NCI-H2227 (cell line): ENCODE data around the gene PARD6B.
"Not testable (repeated sequence)": the region's sequence is repeated elsewhere in the genome, so short reads cannot be mapped to it uniquely, and the experiment has no call there.

Experiments
- DNase-seq: peaks from one replicate; lab custom pipeline; 2025; ENCODE audit not compliant: unreplicated experiment; lab: John Stamatoyannopoulos, UW

Gene PARD6B

DNA sequence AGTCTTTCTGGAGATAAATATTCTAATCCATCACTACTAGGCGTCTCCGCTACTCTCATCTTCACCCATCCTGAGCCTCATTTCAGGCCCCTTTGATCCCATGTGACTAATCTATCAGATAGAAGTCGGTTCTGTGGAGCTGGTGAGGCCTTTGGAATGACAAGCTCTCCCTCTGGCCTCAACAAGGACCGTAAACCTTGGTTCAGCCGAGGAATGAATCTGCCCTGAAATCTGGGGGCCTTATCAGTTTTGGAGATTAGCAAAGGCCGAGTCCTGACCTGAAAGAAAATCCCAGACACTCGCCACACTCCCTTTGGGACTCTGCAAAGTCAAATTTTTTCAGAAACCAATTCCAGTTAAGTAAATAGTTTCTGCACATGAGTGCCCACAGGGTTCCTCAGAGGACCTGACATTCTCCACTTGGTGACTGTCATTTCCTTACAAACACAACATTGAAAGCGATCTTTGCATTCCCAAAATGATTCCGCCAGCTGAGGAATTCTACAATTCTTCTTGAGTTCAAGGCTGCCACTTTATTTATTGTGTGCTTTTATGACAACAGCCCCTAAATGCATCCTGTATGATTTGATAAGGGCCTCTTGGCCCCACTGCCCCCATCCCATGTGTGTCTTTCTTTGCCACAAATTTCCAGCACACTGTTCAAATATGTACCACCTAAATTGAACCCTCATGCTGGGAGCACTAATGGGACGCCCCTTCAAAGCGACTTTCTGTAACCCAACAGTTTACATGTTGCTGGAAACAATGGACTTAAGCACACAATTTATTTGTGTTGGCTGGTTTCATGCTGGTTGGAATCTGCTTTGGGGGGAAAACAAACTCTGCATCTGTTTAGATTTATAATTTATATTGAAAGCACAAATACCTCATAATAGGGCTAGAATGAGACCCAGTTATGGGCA lies 30.1 kb upstream of the PARD6B start:
- DNase-seq = peak; percentile 34

- DNase-seq = not testable (repeated sequence)
These were observed 27.5 kb upstream of the PARD6B start for GRCh38 chr20:50703651-50704438.

DNA sequence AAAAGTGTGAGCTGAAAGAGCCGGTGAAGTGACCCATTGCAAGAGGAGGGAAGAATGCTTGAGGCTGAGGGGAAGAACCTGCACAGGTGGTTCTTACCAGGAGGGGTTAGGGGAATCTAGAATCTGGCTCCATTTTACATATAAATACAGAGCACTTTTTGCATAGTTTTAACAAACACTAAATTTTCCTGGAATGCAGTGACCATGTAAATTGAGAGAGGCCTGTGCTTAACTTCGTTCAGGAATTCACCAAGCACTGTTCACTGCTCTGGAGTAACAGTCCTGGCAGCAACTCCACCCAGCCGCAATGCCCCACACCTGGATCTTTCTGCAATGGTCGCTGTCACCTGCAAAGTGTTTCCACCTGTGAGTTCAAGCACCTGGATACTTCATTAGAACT lies 26.9 kb upstream of the PARD6B start:
- no peak for DNase-seq

GRCh38 chr20:50704971-50705370 lies 26.4 kb upstream of the PARD6B start:
- DNase-seq = no peak

DNA sequence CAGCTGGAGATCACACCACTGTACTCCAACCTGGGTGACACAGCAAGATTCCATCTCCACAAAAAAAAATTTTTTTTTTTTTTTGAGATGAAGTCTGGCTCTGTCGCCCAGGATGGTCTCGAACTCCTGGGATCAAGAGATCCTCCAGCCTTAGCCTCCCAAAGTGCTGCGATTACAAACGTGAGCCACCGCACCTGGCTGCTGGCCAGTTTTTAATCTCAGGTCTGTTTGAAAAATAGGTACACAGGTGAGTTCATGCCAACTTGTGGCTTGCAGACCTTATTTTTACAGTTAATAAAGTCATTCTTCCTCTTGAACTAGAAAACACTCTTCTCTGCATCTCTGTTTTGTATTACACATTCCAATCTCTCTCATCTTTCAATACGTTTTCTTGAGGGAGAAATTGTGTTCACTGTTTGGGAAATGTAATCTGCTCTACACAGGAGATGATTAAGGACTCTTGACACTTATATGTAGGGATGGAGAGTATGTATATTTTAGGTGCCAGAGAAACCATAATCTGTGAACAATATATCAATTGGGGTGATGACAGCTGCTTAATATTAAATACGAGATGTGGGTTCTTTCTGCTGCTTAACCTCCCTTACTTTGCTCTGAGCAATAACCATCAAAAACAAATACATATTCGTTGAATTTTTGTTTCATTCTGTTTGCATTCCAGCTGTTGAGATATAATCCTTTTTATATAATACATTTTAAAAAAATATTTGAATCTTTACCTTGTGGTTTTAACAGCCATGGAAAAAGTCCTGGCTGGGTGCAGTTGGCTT lies 22.3 kb upstream of the PARD6B start:
- no peak for DNase-seq

DNA sequence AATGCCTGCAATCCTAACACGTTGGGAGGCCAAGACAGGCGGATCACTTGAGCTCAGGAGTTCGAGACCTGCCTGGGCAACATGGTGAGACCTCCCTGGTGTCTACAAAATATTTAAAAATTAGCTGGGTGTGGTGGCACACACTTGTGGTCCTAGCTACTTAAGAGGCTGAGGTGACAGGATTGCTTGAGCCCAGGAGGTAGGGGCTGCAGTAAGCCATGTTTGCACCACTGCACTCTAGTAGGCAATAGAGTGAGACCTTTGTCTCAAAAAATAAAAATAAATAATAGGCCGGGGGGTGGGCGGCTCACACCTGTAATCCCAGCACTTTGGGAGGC lies 21.8 kb upstream of the PARD6B start:
- DNase-seq = no peak

- no peak for DNase-seq
These were observed 20.8 kb upstream of the PARD6B start for GRCh38 chr20:50710492-50711063.

GRCh38 chr20:50711113-50711825 lies 20.1 kb upstream of the PARD6B start:
- no peak for DNase-seq

DNA sequence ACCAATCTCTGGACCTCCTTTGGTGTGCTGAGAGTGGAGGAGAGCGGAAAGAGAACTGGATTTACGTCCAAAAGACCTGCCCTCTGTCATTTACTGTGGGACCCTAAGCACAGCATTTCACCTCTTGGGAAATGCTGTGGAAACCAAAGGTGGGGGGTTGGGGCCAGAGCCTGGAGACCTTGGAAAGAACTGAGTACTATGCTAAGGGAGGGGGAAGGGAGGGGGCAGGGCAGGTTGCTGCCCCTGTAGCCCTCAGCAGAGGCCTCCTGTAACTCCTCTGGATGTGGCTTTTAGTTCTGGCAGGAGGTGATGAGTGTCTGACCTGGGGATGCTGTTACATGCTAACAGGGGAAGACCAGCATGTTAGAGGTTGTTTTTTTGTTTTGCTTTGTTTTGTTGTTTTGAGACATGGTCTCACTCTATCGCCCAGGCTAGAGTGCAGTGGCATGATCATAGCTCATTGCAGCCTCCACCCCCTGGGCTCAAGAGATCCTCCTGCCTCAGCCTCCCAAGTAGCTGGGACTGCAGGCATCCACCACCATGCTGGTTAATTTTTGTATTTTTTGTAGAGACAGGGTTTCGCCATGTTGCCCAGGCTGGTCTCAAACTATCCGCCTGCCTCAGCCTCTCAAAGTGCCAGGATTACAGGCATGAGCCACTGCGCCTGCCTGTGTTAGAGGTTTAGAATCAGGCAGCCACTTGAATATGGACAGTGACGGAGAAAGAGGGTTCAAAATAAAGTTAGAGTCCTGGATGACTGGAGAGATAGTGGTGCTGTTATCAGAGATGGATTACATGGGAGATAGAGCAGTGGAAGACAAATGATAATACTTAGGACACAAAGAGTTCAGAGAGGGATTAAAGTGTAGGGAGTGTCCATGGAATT lies 18.4 kb upstream of the PARD6B start:
- no peak for DNase-seq

DNA sequence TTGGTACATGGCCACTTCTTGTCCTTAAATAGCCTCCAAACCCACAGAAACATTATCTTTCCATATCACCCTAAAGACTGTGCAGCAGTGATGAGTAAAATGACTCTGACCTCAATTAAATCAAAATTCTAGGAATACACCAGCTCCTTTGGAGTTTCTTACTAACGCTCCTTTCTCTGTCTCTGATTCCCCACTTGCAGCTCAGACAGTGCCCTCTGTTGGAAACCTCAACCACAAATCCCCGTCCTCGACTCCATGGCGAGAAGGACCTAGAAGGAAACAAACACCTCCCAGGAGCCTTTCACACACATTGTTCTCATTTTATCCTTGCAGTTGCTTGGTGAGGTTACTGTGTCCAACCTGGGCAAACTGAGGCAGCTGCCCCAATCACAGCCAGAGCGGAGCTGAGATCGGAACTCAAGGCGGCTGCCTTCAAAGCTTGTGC lies 17.7 kb upstream of the PARD6B start:
- no peak for DNase-seq

GRCh38 chr20:50714426-50714825 lies 17.0 kb upstream of the PARD6B start:
- DNase-seq = not testable (repeated sequence)

DNA sequence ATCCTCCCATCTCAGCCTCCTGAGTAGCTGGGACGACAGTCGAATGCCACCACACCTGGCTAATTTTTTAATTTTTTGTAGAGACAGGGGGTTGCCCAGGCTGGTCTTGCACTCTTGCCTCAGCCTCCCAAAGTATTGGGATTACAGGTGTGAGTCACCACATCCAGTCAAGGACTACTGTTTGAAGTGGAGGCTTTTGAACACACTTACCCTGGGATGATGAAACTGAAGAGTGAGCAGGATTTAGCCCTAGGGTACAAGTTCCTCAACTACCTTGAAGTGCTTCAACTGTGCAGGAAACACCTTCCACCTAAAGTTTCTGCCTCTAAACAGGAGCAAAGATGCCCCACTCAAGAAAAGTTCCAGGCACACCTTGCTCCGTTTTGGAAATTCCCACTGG lies 15.7 kb upstream of the PARD6B start:
- DNase-seq = no peak

- DNase-seq = no peak
These were observed 14.9 kb upstream of the PARD6B start for GRCh38 chr20:50716518-50716917.

GRCh38 chr20:50717312-50717711 lies 14.1 kb upstream of the PARD6B start:
- no peak for DNase-seq

GRCh38 chr20:50717974-50718761 lies 13.2 kb upstream of the PARD6B start:
- no peak for DNase-seq

DNA sequence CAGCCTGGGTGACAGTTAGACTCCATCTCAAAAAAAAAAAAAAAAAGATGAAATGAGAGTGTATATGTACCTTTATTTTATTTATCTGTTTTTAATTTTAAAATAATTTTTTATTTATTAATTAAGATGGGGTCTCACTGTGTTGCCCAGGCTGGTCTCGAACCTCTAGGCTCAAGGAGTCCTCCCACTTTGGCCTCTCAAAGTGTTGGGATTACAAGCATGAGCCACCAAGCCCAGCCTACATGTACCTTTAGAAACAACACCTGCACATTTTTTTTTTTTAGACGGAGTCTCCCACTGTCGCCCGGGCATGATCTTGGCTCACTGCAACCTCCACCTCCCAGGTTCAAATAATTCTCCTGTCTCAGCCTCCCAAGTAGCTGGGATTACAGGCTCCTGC lies 12.1 kb upstream of the PARD6B start:
- no peak for DNase-seq

GRCh38 chr20:50720026-50720425 lies 11.4 kb upstream of the PARD6B start:
- no peak for DNase-seq

- no peak for DNase-seq
These were observed 10.8 kb upstream of the PARD6B start for GRCh38 chr20:50720582-50720981.

DNA sequence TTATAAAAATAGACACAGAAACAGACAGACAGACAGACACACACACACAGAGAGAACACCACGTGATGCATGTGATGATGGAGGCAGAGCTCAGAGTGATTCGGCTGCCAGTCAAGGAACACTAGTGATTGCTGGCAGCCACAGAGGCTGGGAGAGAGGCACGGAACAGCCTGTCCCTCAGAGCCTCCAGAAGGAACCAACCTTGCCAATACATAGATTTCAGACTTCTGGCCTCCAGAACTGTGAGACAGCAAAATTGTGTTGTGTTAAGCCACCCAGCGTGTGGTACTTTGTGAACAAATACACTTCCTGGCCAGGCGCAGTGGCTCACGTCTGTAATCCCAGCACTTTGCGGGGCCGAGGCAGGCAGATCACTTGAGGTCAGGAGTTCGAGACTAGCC lies 9.5 kb upstream of the PARD6B start:
- no peak for DNase-seq
